NOMO-1 treated with DMSO at 0.1 percent for 48 hours (cell line): ENCODE results near the gene LGALS1.
"Not testable (repeated sequence)": the region's sequence is repeated elsewhere in the genome, so short reads cannot be mapped to it uniquely, and the experiment has no call there.

Experiments used
- DNase-seq: peaks from one replicate; lab custom pipeline; 2025; ENCODE audit not compliant: unreplicated experiment; lab: John Stamatoyannopoulos, UW

The LGALS1 gene

GRCh38 chr22:37686002-37686982 lies 10.9 kb downstream of the LGALS1 start, which contains the start of gene NOL12:
NOL12 (plus strand) TSS chr22:37686343; CDS start chr22:37686393, 50 bp downstream.
- DNase-seq = peak; percentile 83

GRCh38 chr22:37690407-37690806 lies 15.0 kb downstream of the LGALS1 start:
- no peak for DNase-seq

GRCh38 chr22:37690901-37691504 lies 15.6 kb downstream of the LGALS1 start:
- no peak for DNase-seq

GRCh38 chr22:37692627-37693285 lies 17.3 kb downstream of the LGALS1 start:
- no peak for DNase-seq

GRCh38 chr22:37694131-37694530 lies 18.7 kb downstream of the LGALS1 start:
- DNase-seq = not testable (repeated sequence)

- DNase-seq = not testable (repeated sequence)
These were observed 20.8 kb downstream of the LGALS1 start for GRCh38 chr22:37696260-37696656.

GRCh38 chr22:37696657-37697537 lies 21.5 kb downstream of the LGALS1 start, which contains the start of gene TRIOBP:
TRIOBP (plus strand) TSS chr22:37697048; CDS start chr22:37701366, 4,318 bp downstream.
- DNase-seq = peak; percentile 35

- no peak for DNase-seq
These were observed 22.1 kb downstream of the LGALS1 start for GRCh38 chr22:37697538-37697835.

- DNase-seq = no peak
These were observed 25.8 kb downstream of the LGALS1 start for GRCh38 chr22:37701141-37701786.

- no peak for DNase-seq
These were observed 28.5 kb downstream of the LGALS1 start for GRCh38 chr22:37703906-37704305.

- DNase-seq = no peak
These were observed 29.2 kb downstream of the LGALS1 start for GRCh38 chr22:37704645-37705044.

- no peak for DNase-seq
These were observed 29.8 kb downstream of the LGALS1 start for GRCh38 chr22:37705205-37705604.

GRCh38 chr22:37708580-37709444 lies 33.4 kb downstream of the LGALS1 start:
- peak; percentile 13 for DNase-seq

GRCh38 chr22:37709445-37709765 lies 34.0 kb downstream of the LGALS1 start:
- no peak for DNase-seq

- DNase-seq = no peak
These were observed 35.2 kb downstream of the LGALS1 start for GRCh38 chr22:37710675-37711074.

GRCh38 chr22:37711490-37711889 lies 36.1 kb downstream of the LGALS1 start:
- no peak for DNase-seq

GRCh38 chr22:37713761-37714160 lies 38.3 kb downstream of the LGALS1 start:
- DNase-seq = no peak

GRCh38 chr22:37714634-37715033 lies 39.2 kb downstream of the LGALS1 start:
- DNase-seq = no peak

GRCh38 chr22:37715760-37716159 lies 40.3 kb downstream of the LGALS1 start:
- no peak for DNase-seq
